ENCODE data around the gene COL28A1.

- TF ChIP-seq POLR2A (IDR thresholded peaks at IDR 0.05) (no peak), POLR2AphosphoS5 (IDR thresholded peaks at IDR 0.05) (no peak)
Measured at GRCh38 chr7:7433811-7434210, 101.9 kb downstream of the COL28A1 start.
